Measurements from ENCODE around the gene MALL.
A peak's percentile ranks its signal among the peaks of the same experiment; 100 is the strongest.
"Not testable (repeated sequence)": the region's sequence is repeated elsewhere in the genome, so short reads cannot be mapped to it uniquely, and the experiment has no call there.

Gene MALL

DNA sequence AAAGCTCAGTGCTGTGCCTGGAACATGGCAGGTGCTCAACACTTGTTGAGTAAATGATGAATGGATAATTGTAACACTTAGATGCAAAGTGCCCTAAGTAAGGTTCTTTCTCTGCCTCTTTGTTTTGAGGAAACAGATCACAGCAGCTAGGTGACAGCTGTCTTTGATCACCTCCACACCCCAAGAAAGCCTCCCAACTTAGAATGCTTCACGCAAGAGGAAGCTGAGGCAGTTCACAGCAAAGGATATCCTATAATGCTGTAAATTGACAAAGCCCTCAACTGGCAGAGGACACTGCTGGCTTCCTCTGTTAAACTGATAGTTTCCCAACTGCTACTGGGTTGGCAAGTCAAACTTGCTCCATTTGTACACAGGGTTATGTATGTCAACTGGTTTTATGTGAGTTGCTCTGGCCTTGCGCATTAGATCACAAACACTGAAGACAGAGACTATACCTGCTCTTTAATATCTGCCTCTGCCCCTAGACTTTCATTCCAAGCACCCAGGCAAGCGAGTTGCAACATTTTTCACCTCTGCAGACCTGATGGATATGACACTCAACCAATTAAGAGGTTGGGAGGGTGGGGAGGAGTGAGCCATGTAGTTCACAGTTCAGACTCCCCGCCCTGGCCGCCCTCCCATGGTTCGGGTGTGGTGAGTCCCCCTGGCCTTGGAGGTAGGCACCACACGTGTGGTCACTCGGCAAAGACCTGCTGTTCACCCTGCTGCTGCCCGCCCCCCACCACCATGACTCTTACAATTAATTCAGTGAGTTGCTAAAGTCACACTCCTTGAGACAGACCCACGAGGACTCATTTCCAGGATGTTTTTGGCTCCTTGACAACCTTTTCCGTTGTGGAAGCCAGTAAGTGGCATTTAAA is 4.8 kb upstream of the MALL start:
- no peak for DNase-seq

- DNase-seq, result no peak
Measured at GRCh38 chr2:110116033-110116710, 550 bp upstream of the MALL start.

DNA sequence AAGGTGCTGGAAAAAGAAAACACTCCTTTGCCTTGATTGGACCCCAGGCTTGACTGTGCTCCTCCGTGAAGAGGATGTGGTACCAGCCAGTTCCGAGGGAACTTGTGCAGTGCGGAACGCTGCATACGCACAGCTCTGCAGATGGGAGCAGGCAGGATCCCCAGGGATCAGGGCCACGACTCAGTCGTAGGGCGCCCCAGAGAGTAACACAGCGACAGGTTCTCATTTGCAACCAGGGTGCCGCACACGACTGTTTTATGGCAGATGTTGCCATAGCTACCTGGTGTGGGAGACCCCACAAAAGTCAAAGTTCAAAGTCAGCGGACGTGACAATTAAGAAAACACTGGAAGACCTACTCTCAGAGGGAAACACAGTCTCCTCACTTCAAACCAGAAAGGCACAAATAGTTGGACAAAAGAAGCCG is 779 bp downstream of the MALL start:
- no peak for DNase-seq

- DNase-seq, result no peak
Measured at GRCh38 chr2:110113961-110114591, 1.5 kb downstream of the MALL start.

GRCh38 chr2:110108291-110108690 is 7.3 kb downstream of the MALL start:
- DNase-seq, result not testable (repeated sequence)

GRCh38 chr2:110107092-110108079 is 8.2 kb downstream of the MALL start:
- DNase-seq, result no peak

DNA sequence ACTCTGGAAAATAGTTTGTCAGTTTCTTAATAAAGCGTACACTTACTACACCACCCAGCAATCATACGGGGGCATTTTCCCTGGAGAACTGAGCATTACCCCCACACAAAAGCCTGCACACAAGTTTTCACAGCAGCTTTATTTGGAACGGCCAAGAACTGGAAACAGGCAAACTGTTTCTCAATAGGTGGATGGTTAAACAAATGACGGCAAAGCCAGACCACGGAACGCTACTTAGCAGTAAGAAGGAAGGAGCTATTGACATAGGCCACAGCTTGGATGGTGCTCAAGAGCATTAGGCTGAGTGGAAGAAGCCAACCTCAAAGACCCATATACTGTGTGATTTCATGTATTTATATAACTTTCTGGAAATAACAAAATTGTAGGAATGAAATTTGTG is 9.0 kb downstream of the MALL start:
- no peak for DNase-seq

- no peak for DNase-seq
Measured at GRCh38 chr2:110105608-110106467, 9.8 kb downstream of the MALL start.

DNA sequence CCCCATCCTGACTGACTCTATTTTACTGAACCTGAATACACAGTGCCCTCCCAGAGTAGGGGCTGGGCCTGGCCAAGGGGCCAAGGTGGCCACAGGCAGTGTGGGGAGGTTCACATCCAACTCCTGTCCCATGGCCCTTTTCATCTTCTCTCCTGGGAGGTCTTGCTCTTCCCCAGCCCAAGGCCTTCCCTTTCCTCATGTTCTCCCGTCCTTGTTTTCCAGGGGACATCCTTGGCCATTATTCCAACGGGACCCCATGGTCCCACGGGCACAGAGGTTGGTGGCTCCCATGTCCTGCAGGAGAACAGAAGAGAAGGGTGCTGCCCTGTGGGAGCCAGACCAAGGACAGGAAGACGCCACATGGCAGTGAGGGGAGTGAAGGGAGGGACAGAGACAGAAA is 10.4 kb downstream of the MALL start:
- no peak for DNase-seq

GRCh38 chr2:110104025-110104771 is 11.4 kb downstream of the MALL start:
- no peak for DNase-seq

- DNase-seq, result no peak
Measured at GRCh38 chr2:110103061-110103961, 12.3 kb downstream of the MALL start.

DNA sequence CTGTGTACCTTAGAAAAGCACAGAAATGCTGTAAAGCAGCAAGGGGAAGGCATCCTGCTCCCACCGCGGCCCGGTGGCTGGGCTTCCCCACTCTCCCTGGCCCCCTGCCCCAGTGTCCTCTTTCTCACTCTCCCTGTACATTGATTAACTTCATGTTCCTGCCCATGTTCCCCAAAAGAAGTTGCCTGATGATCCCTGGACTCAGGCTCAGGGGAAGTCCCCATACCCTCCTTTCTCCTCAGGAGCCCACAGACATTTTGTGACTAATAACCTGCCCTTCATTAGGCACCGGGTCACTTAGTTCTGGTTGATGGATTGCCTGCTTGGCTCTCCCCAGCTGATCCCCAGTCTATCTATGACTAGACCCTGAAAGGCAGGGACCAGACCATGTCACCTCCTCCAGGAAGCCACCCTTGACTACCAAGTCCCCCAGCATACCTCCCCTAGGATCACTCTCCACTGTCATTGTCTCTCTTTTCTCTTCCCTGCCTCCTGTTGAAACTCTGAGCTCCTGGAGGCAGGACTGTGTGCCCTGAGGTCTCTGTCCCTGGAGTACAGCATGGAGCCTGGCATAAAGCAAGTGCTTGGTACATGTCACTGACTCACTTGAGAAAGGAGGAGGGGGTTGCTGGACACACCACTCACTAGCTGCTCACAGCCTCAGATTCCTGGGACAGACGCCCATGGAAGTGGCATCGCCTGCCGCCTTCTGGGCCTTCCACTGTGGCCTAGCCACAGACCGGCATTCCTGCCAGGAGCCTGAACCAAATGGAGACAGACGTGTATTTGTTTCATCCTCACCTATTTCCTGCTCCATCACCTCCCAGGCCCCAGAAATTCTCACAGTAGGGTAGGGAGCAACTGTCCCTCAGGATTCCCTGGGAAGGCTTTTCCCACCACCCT is 13.5 kb downstream of the MALL start:
- no peak for DNase-seq

- peak; percentile 94 for DNase-seq
Measured at GRCh38 chr2:110101280-110101844, 14.3 kb downstream of the MALL start.

- DNase-seq, result not testable (repeated sequence)
Measured at GRCh38 chr2:110100880-110101279, 14.7 kb downstream of the MALL start.

GRCh38 chr2:110100480-110100879 is 15.1 kb downstream of the MALL start:
- no peak for DNase-seq

GRCh38 chr2:110099471-110100225 is 16.0 kb downstream of the MALL start:
- no peak for DNase-seq

GRCh38 chr2:110099038-110099425 is 16.6 kb downstream of the MALL start:
- DNase-seq, result no peak
